Measurements from ENCODE around the gene ANKRD52.

DNA sequence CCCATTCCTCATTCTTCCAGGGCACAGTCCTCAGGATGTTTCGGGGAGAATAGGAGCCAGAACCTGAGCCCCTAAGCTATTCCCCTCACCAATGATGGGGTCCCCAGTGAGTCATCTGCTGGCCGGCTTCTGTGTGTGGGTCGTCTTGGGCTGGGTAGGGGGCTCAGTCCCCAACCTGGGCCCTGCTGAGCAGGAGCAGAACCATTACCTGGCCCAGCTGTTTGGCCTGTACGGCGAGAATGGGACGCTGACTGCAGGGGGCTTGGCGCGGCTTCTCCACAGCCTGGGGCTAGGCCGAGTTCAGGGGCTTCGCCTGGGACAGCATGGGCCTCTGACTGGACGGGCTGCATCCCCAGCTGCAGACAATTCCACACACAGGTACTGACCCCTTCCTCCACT, 27.0 kb downstream of the ANKRD52 start:
- TF ChIP-seq CTCF (IDR thresholded peaks at IDR 0.05) (no peak), POLR2A (IDR thresholded peaks at IDR 0.05) (no peak)
